KG1 (cell line): ENCODE measurements around the gene TMEM145.

Experiments used
- DNase-seq: peaks from one replicate; lab custom pipeline; 2025; lab: John Stamatoyannopoulos, UW

TMEM145 gene

DNA sequence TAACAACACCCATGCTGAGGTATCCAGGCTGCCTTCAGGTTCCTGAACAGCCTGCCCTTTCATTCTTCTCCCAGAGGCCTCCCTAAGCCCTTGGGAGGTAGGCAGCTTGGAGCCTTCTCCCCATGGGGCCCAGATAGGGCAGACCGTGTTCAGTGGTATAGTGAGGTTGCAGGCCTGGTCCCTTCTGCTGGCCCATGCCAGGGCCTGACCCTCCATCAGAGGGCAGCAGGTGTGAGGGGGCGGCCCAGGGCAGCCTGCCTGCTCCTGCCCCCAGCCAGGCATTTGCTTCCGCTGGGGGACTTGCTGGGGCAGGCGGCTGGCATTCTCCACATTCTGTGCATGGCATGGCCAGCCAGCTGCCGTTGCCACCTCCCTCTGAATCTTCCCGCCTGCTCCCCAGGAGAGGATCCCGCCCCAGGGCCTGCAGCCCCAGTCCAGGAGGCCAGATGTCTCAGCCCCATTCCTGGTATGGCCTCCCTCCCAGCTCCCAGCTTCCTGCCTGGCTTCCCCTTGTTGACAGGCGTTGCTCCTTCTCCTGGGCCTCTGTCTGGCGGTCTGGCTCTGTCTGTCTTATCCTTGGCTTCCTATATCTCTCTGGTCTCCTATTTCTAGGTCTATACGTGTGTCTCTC lies 35.2 kb upstream of the TMEM145 start:
- no peak for DNase-seq

DNA sequence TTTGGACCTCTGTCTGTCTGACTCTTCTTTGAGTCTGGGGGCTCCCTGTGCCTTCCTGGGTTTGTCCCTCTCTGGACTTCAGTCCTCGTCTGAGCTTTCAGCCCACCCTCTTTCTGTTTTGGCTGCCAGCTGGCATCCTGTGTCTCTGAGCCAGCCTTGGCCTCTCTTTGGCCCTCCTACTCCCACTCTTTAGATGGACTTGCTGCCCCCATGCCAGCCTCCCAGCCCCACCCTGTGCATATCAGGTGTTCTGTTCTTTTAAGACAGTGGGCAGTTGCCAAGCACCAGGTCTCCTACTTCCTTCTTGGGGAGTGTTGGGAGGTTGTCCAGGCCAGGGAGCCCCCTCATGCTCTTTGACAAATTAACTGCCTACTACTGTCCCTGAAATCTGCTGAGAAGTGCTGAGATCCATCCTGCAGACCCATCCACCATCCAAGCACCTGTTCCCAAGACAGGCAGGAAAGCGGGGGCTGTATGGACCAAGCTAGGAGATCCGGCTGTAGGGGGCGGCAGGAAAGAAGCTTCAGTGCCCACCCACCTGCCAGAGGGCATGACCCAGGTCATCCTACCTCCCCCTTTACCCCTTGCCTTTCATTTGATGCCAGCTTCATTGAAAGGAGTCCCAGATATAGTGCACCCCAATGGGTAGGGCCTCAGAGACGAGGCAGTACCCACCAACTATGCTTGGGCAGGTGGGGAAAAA lies 34.5 kb upstream of the TMEM145 start:
- DNase-seq = no peak

DNA sequence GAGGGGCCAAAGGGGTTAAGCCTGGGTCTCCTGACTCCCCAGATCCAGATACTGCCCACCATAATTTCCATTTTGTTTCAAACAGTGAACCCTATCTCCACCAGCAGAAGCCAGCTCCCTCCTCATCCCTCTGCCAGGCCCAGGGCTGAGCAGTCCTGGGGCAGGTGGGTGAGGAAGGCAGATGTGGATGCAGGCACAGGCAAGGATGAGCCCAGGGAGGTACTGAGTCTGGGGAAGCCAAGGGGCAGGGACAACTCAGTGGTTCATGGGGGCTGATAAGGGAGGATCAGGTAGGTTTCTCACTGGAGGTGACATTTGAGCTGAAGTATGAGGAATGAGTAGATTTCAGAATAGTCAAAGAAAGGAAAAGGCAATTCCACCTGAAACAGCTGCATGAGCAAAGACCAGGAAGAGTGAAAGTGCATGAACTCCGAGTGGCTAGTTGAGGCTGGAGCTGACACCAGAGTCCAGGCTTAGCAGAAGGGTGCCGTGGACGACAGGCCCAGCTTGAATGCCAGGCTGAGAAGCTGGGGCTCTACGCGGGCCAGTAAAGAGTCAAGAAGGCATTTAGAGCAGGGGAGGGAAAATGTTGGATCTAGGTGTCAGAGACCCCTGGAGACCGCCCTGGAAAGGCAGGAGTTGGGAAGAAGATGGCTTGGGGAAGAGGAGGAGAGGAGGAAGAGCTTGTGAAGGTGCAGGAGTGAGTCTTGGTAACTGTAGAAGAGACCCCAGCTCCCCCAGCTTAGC lies 33.8 kb upstream of the TMEM145 start:
- DNase-seq = peak; percentile 32

DNA sequence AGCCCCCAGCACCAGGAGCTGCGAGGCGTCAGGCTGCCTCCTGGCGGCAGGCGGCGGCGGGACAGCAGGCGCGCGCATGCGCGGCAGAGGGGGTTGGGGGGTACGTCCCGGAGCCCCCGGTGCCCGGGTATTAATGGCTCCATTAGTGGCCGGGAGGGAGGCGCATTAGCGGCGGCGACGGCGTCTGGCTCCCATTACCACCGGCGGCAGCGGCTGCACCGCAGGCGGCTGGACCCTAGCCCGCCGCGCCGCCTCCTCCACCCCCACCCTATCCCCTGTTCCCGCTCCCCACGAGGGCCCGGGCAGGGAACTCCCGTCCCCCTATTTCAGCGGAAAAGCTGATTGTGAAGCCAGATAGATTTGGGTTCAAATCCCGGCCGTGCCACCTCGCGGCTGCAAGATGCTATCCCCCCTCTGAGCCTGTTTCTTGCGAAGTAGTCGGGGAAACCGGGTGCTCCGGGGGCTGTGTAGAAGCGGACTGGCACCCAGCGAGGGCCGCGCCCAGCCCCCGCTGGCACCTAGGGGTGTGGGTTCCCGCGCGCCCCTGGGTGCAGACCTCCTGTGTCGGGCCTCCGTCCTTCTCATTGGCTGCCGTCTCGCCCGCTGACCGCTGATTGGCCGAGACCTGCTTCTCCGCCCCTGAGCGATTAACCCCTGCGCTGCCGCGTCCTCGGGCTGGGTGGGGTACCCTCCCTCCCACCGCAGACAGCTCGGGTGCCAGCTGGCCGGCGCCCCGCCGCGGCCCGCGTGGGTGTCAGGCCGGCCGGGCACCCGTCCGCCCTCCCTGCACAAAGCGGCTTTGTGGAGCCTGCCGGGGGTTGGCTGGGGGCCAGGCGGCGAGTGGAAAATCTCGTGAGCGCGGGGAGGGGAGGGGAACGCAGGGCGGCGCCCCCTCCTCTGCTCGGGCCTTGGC lies 33.0 kb upstream of the TMEM145 start:
- DNase-seq = peak; percentile 55

DNA sequence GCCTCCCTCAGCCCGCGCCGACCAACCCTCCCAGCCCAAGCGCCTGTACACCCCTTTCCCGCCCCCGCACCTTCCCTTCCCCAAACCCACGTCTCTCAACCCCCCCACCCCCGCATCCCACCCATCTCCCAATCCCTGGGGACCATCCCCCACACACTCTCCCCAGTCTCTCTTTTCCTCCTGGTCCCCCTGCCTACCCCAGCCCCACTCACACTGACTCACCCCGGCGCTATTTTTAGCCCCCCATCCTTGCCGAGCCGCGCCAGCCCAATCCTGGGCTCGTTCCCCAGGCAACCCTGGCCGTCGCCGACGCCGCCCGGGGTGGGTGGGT lies 32.3 kb upstream of the TMEM145 start:
- no peak for DNase-seq

DNA sequence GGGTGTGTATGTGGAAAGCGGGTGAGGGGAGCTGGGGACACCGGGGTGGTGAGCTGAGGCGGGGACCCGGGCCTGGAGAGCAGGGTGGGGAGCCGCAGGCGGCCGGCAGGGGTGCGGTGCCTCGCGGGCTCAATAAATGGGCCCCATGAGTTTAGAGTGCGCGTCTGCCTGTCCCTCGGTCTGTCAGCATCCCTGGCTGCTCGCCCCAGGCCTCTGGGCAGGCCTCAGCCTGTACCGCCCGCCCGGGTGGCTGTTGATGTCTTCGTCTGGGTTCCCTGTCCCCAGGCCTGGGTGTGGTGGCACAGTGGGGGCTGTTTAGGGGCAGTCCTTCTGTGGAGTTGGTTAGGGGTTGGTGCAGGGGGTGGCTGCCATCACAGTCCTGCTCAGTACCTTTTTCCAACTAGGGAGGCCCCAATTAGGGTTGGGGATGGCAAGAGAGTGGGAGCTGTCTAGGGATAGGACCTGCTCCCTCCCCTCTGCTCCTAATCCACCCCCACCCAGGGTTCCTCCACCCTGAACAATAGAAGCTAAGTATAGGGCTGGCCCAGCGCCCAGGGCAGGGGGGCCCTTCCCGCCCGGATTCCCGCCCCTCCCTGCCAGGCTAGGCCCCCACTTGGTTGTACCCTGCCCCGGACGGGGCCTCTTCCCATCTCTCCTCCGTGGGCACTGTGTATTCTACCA lies 31.8 kb upstream of the TMEM145 start:
- no peak for DNase-seq

DNA sequence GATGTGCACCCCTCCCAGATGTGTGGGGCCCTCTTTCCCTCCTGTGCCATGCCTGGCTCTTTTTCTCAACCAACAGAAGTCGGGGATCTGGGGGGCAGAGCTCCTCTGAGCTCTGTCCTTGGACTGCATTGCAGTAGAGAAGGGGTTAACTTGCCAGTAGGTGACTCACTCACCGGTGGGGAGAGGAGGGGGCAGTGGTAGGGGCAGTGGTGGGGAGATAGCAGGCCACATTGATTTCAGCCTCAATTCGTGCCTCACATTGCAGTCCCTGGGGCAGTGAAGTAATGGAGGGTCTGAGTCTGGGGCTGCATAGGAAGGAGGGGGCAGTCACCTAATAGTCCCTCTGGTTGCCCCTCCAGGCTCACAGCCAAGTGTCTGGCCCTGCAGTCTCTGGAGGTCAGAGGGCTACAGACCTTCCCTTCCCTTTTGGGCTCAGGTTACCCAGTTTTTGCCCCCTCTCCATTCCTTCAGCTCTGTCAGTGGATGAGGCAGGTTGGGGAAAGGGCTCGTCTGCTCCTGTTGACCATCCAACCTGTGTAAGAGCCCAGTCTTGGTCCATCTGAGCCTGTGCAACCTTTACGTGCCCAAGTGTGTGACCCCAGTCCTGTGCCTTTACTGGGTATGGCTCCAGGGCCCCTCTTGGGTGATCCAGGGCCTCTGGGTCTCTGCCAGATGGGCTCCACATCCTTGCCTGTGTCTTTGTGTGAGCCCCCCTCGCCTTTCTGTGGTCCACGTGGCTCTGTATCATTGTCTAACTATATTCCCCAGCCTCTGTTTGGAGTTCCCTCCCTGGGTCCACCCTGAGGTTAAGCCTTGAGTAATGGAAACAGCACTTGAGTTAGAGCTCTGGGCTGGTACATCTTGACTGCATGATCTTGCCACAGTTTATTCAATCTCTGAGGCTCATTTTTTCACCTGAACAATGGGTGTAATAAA lies 31.0 kb upstream of the TMEM145 start:
- DNase-seq = no peak

DNA sequence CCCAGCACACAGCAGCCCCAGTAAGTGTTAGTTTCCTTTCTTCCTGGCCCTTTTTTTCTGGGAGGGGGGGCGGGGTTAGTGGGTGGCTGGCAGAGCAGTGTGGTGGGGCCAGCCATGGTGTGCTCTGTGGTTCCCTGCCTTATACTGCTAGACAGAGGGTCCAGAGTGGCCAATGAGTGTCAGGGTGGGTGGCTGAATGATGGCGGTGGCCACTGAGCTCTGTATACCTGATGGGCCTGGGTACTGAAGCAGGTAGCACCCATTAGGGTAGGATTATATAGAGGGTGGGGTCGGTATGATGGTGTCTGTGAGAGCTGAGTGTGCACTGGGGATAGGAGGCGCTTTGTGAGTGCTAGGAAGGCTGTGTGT lies 30.3 kb upstream of the TMEM145 start:
- no peak for DNase-seq

DNA sequence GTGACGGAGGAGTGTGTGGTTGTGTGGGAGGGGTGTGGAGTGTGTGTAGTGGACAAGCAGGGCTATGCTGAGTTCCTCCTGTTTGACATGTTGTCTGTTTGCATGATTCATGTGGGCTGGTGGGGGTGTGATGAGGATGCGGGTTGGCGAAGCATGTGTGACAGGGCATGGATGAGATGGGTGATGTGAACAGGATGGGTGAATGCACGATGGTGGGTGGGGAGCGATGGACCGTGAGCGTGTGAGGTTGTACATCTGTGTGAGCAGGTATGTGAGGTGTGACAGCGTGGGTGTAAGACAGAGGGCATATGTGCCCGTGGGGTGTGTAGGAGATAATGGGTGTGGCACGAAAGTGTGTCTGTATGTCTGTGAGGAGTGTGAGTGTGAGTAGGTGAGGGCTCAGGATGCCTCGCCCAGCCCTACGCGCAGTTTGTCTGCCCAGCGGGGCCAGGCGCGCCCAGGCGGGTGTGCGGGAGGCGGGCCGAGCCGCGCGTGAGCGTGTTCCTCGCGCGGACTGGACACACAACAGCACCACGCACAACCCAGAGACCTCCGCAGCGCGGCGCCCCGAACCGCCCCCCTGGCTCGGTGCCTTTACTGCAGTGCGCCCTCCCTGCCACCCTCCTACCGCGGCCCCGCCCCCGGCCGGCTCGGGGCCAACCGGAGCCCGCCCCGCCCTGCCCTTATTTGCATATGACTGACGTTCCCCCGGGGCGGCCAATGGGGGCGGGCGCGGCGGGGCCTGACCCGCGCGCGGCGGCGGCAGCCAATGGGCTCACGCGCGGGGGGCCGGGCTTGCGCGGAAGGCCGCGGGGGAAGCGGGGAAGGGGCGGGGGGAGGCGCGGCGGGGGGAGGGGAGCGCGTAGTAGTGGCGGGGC lies 29.7 kb upstream of the TMEM145 start:
- peak; percentile 81 for DNase-seq

DNA sequence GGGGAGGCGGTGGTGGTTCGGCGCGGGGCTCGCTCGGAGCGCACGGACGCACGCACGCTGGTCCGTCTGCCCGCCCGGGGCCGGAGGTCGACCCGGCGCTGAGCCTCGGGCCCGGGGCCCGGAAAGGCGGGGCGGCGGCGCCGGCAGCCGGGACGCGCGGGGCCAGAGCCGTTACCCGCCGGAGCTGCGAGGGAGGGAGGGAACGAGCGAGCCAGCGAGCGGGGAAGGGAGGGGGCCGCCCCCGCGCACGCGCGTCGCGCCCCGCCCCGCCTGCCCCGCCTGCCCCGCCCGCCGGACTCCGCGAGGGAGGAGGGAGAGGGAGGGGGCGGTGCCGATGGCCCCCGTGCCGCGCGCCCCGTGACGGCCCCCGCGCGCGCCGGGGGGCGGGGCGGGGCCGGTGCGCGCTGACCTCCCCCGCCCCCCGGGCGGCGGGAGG lies 29.0 kb upstream of the TMEM145 start:
- peak; percentile 34 for DNase-seq

DNA sequence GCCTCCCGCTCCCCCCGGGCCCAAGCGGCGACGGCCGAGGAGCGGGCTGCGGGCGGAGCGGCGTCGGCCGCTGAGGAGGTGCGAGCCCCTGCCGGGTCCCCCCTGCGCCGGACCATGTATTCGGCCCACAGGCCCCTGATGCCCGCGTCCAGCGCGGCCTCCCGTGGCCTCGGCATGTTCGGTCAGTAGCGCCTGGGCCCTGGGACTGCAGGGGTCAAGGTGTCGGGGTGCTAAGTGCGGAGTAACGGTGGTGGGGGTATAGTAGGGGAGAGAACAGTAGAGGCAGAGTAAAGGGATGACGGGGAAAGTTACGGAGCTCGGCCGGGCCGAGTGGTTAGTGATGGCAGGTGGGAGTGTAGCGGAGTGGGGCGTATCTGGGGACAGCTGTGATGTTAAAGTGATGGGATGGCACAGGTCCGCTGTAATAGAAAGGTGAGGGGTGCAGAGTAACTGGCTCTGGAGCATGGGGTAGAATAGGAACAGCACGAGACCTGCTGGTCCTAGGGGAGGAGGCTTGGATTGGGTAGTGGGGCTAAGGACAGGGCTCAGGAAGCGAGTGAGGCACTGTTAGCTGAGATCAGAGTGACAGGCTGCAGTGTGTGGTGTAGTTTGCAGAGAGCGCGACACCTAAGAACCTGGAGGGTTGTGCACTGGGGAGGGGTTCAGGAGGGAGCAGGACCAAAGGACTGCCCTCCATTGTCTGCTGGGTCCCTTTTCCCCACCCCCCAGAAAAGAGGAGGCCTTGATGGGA lies 28.3 kb upstream of the TMEM145 start:
- DNase-seq = no peak

DNA sequence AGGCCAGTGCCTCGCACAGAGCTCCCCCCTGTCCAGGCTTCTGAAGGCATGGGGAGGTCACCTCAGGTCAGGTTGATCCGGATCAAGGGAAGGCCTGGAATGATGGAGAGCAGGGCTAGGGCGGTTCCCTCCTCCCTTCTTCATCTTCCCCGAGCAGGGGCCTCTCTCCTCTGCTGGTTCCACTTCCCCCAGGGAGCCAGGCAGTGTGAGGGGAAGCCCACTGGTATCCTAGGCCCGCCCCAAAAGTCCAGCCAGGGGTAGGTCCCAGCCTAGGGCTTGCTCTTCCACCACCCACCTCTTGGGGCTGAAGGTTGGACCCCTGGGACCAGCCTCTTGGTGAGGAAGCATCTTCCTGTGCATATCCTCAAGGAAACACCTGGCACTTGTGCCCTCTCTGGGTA lies 27.6 kb upstream of the TMEM145 start:
- DNase-seq = no peak

DNA sequence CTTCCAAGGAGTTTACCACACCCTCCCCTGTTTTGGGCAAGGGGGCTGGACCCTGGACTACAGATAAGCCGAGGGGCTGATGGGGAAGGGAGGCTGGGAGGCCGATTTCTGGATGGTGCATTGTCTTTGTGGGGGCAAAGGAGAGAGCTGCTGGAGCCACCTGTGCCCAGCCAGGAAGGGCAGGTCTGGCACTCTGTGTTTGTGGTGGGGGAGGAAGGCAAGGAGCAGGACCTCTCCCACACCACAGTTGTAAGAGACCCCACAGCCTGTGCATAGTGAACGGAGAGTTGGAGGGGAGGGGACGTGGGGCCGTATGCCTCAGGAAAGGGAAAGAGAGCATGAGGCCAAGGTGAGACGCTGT lies 27.1 kb upstream of the TMEM145 start:
- no peak for DNase-seq

DNA sequence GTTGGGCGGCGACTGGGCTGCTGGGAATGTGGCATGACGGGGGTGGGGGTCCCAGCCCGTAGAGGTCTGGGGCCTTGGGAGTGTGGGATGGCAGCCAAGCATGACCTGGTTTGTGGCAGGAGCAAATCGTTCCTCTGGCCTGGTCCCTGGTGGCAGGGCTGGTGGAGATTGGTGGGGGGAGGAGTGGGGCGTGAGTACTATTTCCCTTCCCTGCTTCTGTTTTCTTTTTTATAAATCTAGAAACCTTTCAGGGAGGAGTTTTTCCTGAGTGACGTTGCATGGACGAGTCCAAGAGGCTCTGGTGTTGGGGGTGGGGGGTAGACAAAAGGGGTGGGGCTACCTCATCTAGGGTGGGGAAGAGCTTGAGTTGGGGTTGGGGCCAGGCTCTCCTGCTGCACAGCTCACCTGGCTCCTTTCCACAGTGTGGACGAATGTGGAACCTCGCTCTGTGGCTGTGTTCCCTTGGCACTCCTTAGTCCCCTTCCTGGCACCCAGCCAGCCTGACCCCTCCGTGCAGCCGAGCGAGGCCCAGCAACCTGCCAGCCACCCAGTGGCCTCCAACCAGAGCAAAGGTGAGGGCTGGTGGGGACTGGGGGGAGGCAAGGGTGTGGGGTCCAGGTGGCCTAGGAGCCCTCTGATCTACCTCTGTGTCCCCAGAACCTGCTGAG lies 26.6 kb upstream of the TMEM145 start:
- DNase-seq = no peak

DNA sequence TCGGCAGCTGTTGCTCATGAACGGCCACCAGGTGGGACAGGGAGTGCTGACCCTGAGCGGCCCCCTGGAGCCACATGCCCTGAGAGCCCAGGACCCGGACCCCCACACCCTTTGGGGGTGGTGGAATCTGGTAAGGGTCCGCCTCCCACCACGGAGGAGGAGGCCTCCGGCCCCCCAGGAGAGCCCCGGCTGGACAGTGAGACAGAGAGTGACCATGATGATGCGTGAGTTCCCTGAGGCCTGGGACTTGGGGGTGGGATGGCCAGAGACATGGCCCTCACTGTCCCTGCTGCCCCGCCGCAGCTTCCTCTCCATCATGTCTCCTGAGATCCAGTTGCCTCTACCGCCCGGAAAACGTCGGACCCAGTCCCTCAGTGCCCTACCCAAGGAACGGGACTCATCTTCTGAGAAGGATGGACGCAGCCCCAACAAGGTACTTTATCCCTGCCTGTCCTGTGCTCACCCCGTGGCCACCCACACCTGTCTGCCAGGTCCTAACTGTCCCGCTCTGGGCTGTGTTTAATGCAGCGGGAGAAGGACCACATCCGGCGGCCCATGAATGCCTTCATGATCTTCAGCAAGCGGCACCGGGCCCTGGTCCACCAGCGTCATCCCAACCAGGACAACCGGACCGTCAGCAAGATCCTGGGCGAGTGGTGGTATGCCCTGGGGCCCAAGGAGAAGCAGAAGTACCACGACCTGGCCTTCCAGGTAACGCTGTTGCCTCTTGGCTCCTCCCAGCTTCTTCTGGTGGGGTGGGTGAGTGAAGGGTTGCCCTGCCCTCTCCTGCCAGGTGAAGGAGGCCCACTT lies 25.9 kb upstream of the TMEM145 start:
- no peak for DNase-seq

DNA sequence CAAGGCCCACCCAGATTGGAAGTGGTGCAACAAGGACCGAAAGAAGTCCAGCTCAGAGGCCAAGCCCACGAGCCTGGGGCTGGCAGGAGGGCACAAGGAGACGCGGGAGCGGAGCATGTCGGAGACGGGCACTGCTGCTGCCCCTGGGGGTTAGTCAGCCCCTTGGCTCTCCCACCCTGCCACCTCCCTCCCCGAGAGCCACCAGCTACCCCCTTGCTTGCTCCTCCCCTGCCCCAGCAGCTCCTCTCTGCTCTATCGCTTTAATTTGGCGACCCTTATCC lies 25.3 kb upstream of the TMEM145 start:
- DNase-seq = no peak

DNA sequence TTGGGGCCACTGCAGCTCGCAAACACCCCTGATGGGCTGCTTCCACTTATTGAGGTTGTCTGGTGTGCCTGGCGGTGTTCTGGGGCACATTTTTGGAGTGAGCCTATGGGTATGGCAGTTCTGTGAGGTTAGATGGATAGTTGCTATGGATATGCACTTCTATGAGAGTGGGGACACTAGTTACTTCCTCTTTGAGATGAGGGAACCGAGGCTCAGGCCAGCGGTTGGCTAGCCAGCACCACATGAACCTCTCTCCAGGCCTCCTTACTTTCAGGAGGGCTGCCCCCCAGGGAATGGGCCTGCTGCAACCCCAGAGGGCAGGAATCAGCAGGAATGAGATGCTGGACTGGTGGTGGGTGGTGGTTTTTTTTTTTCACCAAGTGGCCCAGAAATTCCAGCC lies 24.7 kb upstream of the TMEM145 start:
- DNase-seq = no peak
